Measurements from ENCODE around the gene DR1. TPM values are rescaled to one million over a fixed set of nuclear protein-coding genes. Genes with fewer than 3 reads are reported as not detected.
"Not testable (repeated sequence)": the region's sequence is repeated elsewhere in the genome, so short reads cannot be mapped to it uniquely, and the experiment has no call there.

DR1 gene
- total RNA-seq, 2 experiments from 2014 or later, result 76.3 to 80.3 TPM

GRCh38 chr1:93346421-93346993 lies 800 bp downstream of the DR1 start:
- peak; percentile 47 for DNase-seq
- intact Hi-C loops (cut with micrococcal nuclease), result loop anchor here (1.0 to 5.0 kb wide), 6 partner anchors 42 to 874 kb away; partner anchors contain the start of genes CCDC18, RPL5 and TMED5

GRCh38 chr1:93347334-93347899 lies 1.7 kb downstream of the DR1 start:
- Mint-ChIP-seq H3K4me3 (peak overlapping the region; percentile 83), H3K4me1 (ENCODE audit: low read depth) (peaks cover 34% of the 10 kb centered on the region), H3K36me3 (ENCODE audit: low read depth) (peaks cover 19% of the 10 kb centered on the region), H3K9me3 (no peaks in the 10 kb centered on the region), H3K27me3 (ENCODE audit: low read depth) (no peaks in the 10 kb centered on the region), H3K27ac (peak overlapping the region; percentile 96)
- DNase-seq, result no peak
- CTCF ChIA-PET, result no interaction called here
- intact Hi-C loops (cut with micrococcal nuclease), result loop anchor here (2.0 to 5.0 kb wide), 4 partner anchors 43 to 875 kb away; partner anchors contain the start of gene RPL5

More at GRCh38 chr1:93346421-93346993, 800 bp downstream of the DR1 start:
- Mint-ChIP-seq H3K4me1 (ENCODE audit: low read depth) (peaks cover 29% of the 10 kb centered on the region), H3K36me3 (ENCODE audit: low read depth) (peaks cover 16% of the 10 kb centered on the region), H3K4me3 (peak overlapping the region; percentile 83), H3K27ac (peak overlapping the region; percentile 96), H3K9me3 (no peaks in the 10 kb centered on the region), H3K27me3 (ENCODE audit: low read depth) (no peaks in the 10 kb centered on the region)
- CTCF ChIA-PET, result interaction anchor here (0.8 to 2.1 kb wide), 2 partner anchors 9 to 42 kb away, joined by 3 to 14 read pairs; no protein-coding TSS in a partner anchor

GRCh38 chr1:93348104-93348728 lies 2.5 kb downstream of the DR1 start:
- intact Hi-C loops (cut with micrococcal nuclease), result loop anchor here (2.0 to 5.0 kb wide), 4 partner anchors 345 to 1037 kb away; no protein-coding TSS in a partner anchor

GRCh38 chr1:93349231-93350135 lies 3.8 kb downstream of the DR1 start:
- Mint-ChIP-seq H3K36me3 (ENCODE audit: low read depth) (peaks cover 24% of the 10 kb centered on the region), H3K9me3 (no peaks in the 10 kb centered on the region), H3K27ac (peak overlapping the region; percentile 66), H3K4me1 (ENCODE audit: low read depth) (peaks cover 44% of the 10 kb centered on the region), H3K4me3 (peak overlapping the region; percentile 83), H3K27me3 (ENCODE audit: low read depth) (no peaks in the 10 kb centered on the region)
- intact Hi-C loops (cut with micrococcal nuclease), result loop anchor here (2.0 to 5.0 kb wide), 4 partner anchors 343 to 1035 kb away; no protein-coding TSS in a partner anchor
- DNase-seq, result no peak
- CTCF ChIA-PET, result interaction anchor here (1.1 kb wide), 1 partner anchor 9 kb away, joined by 3 read pairs; no protein-coding TSS in a partner anchor

More at GRCh38 chr1:93348104-93348728, 2.5 kb downstream of the DR1 start:
- Mint-ChIP-seq H3K4me3 (peak overlapping the region; percentile 83), H3K27me3 (ENCODE audit: low read depth) (no peaks in the 10 kb centered on the region), H3K9me3 (no peaks in the 10 kb centered on the region), H3K4me1 (ENCODE audit: low read depth) (peaks cover 40% of the 10 kb centered on the region), H3K27ac (peak overlapping the region; percentile 96), H3K36me3 (ENCODE audit: low read depth) (peaks cover 23% of the 10 kb centered on the region)
- no peak for DNase-seq
- CTCF ChIA-PET, result no interaction called here

- Mint-ChIP-seq H3K4me1 (ENCODE audit: low read depth) (peaks cover 49% of the 10 kb centered on the region), H3K4me3 (peak overlapping the region; percentile 43), H3K27me3 (ENCODE audit: low read depth) (no peaks in the 10 kb centered on the region), H3K9me3 (no peaks in the 10 kb centered on the region), H3K27ac (no peak overlapping the region), H3K36me3 (ENCODE audit: low read depth) (peaks cover 27% of the 10 kb centered on the region)
- no peak for DNase-seq
- CTCF ChIA-PET, result no interaction called here
- intact Hi-C loops (cut with micrococcal nuclease), result no loop called here
Observed at GRCh38 chr1:93350322-93350721, 4.6 kb downstream of the DR1 start.

- intact Hi-C loops (cut with micrococcal nuclease), result no loop called here
- no peak overlapping the region for H3K4me3 Mint-ChIP-seq
- DNase-seq, result no peak
- no peak overlapping the region for H3K27ac Mint-ChIP-seq
- no peaks in the 10 kb centered on the region for H3K27me3 Mint-ChIP-seq (ENCODE audit: low read depth)
- CTCF ChIA-PET, result no interaction called here
- peaks cover 53% of the 10 kb centered on the region for H3K4me1 Mint-ChIP-seq (ENCODE audit: low read depth)
- H3K36me3 Mint-ChIP-seq (ENCODE audit: low read depth), result peaks cover 29% of the 10 kb centered on the region
- H3K9me3 Mint-ChIP-seq, result no peaks in the 10 kb centered on the region
Observed at GRCh38 chr1:93350875-93351274, 5.2 kb downstream of the DR1 start.

GRCh38 chr1:93351346-93351745 lies 5.6 kb downstream of the DR1 start:
- intact Hi-C loops (cut with micrococcal nuclease); H3K27me3 Mint-ChIP-seq (ENCODE audit: low read depth); H3K4me3 Mint-ChIP-seq; H3K27ac Mint-ChIP-seq; DNase-seq; H3K9me3 Mint-ChIP-seq: not testable (repeated sequence)
- peaks cover 31% of the 10 kb centered on the region for H3K36me3 Mint-ChIP-seq (ENCODE audit: low read depth)
- CTCF ChIA-PET, result interaction anchor here (1.0 kb wide), 1 partner anchor 47 kb away, joined by 4 read pairs; no protein-coding TSS in a partner anchor
- H3K4me1 Mint-ChIP-seq (ENCODE audit: low read depth), result peaks cover 53% of the 10 kb centered on the region

- Mint-ChIP-seq H3K27ac (no peak overlapping the region), H3K4me3 (no peak overlapping the region), H3K9me3 (no peaks in the 10 kb centered on the region), H3K36me3 (ENCODE audit: low read depth) (peaks cover 32% of the 10 kb centered on the region), H3K27me3 (ENCODE audit: low read depth) (no peaks in the 10 kb centered on the region), H3K4me1 (ENCODE audit: low read depth) (peaks cover 57% of the 10 kb centered on the region)
- no peak for DNase-seq
- intact Hi-C loops (cut with micrococcal nuclease), result no loop called here
- CTCF ChIA-PET, result interaction anchor here (1.0 to 1.8 kb wide), 2 partner anchors 48 kb away, joined by 4 to 9 read pairs; no protein-coding TSS in a partner anchor
Observed at GRCh38 chr1:93352376-93352775, 6.7 kb downstream of the DR1 start.

GRCh38 chr1:93353286-93353685 lies 7.6 kb downstream of the DR1 start:
- Mint-ChIP-seq H3K4me1 (ENCODE audit: low read depth) (peaks cover 64% of the 10 kb centered on the region), H3K36me3 (ENCODE audit: low read depth) (peaks cover 36% of the 10 kb centered on the region), H3K27ac (no peak overlapping the region), H3K9me3 (no peaks in the 10 kb centered on the region), H3K4me3 (no peak overlapping the region), H3K27me3 (ENCODE audit: low read depth) (no peaks in the 10 kb centered on the region)
- intact Hi-C loops (cut with micrococcal nuclease), result no loop called here
- CTCF ChIA-PET, result interaction anchor here (0.5 to 1.8 kb wide), 4 partner anchors 11 to 291 kb away, joined by 3 to 9 read pairs (median 4); no protein-coding TSS in a partner anchor
- DNase-seq, result no peak

- peaks cover 36% of the 10 kb centered on the region for H3K36me3 Mint-ChIP-seq (ENCODE audit: low read depth)
- H3K27ac Mint-ChIP-seq, result no peak overlapping the region
- intact Hi-C loops (cut with micrococcal nuclease), result no loop called here
- CTCF ChIA-PET, result interaction anchor here (1.1 kb wide), 1 partner anchor 53 kb away, joined by 3 read pairs; no protein-coding TSS in a partner anchor
- peaks cover 69% of the 10 kb centered on the region for H3K4me1 Mint-ChIP-seq (ENCODE audit: low read depth)
- no peaks in the 10 kb centered on the region for H3K27me3 Mint-ChIP-seq (ENCODE audit: low read depth)
- no peaks in the 10 kb centered on the region for H3K9me3 Mint-ChIP-seq
- DNase-seq, result no peak
- no peak overlapping the region for H3K4me3 Mint-ChIP-seq
Observed at GRCh38 chr1:93354749-93355148, 9.0 kb downstream of the DR1 start.

GRCh38 chr1:93357242-93357641 lies 11.5 kb downstream of the DR1 start:
- H3K27ac Mint-ChIP-seq, result no peak overlapping the region
- DNase-seq, result no peak
- CTCF ChIA-PET, result interaction anchor here (0.7 to 1.0 kb wide), 2 partner anchors 53 to 197 kb away, joined by 4 read pairs; no protein-coding TSS in a partner anchor
- H3K36me3 Mint-ChIP-seq (ENCODE audit: low read depth), result peaks cover 43% of the 10 kb centered on the region
- no peaks in the 10 kb centered on the region for H3K9me3 Mint-ChIP-seq
- peaks cover 59% of the 10 kb centered on the region for H3K4me1 Mint-ChIP-seq (ENCODE audit: low read depth)
- intact Hi-C loops (cut with micrococcal nuclease), result no loop called here
- no peak overlapping the region for H3K4me3 Mint-ChIP-seq
- H3K27me3 Mint-ChIP-seq (ENCODE audit: low read depth), result no peaks in the 10 kb centered on the region

Measured in activated naive CD4-positive, alpha-beta T cell treated with anti-CD3 and anti-CD28 coated beads for 36 hours (primary cell).